GM04504 (cell line): ENCODE measurements around the gene UBE3A.

Experiments used
- DNase-seq: peaks from one replicate; pipeline ENCODE4 v3.0.0-alpha.2; 2012; ENCODE audit warnings: low read depth

Gene UBE3A

DNA sequence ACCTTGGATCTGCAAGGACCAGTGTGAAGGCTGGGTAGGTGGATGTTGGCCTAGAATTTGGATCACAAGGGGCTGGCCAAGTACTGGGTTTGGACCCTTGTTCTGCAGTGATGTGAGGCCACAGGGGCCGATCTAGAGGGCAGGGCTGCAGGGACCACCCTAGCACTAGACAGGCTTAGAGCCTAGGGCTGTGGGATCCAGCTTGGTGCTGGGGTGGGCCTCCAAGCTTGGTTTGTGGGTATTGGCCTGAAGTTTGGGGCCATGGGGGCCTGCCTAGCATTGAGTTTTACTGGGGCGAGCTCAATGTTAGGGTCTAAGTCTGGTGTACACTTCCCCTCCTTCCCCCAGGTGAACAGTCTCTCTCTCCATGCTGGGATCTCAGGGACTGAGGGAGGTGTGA lies 36.5 kb downstream of the UBE3A start:
- no peak for DNase-seq

DNA sequence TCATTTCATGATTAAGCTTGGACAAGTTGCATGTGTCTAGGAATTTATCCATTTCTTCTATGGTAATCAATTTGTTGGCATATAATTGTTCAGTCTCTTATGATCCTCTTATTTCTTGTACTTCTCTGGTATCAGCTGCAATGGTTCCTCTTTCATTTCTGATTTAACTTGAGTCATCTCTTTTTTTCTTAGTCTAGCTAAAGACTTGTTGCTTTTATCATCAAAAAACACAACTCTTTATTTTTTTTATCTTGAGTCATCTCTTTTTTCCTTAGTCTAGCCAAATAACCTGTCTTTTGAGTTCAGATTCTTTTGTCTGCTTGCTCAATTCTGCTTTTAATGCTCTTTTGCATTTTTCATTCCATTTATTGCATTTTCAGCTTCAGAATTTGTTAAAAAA lies 37.3 kb downstream of the UBE3A start:
- no peak for DNase-seq

DNA sequence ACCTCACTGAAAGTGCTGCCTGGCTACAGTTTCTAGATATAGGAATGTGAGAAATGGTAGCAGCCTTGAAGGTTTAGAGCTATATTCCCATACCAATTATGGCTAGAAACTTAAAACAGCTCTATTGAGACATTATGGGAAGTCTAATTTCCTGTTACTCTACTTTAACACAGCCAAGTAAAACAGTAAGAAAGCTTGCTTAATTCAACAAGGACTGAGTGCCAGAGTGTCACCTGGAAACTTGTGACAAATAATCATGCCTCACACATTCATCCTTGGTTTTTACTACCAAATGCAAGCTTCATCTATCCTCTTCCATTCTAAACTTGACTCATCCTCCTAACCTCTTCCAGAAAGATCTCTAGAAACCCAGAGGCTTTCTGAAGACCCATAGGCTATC lies 41.7 kb downstream of the UBE3A start:
- no peak for DNase-seq

DNA sequence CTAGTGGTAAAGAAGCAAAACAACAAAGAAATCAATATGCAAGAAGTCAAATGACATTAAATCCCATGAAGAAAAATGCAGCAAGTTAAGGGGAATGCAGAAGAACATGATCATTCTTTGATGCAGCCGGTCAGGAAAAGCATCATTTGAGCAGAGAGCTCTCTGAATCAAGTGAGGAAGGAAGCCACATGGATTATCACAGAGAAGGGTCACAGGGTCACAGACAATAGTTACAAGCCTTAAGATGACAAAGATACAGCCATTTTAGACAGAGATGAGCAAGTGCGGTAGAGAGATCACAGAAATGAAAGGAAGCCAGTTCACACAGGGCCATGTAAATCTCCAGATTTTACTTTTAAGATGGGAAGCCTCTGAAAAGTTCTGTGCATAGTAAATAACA lies 43.9 kb downstream of the UBE3A start:
- no peak for DNase-seq

DNA sequence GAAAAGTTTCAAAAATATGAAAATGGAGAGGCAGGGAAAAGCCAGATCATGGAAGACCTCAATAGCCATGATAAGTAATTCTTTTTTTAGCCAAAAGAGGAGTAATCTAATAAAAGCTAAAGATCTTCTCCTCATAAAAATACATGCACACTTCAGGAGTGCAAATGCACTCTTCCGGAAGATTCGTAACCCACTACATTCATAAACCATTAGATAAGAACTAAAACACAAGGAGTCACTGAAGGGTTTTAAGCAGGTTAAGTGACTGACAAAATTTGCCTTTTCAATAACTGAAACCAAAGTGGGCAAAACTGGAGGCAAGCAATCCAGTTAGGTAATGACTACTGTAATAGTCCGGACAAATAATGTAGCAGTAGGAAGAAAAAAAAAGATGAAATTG lies 46.0 kb downstream of the UBE3A start:
- no peak for DNase-seq

DNA sequence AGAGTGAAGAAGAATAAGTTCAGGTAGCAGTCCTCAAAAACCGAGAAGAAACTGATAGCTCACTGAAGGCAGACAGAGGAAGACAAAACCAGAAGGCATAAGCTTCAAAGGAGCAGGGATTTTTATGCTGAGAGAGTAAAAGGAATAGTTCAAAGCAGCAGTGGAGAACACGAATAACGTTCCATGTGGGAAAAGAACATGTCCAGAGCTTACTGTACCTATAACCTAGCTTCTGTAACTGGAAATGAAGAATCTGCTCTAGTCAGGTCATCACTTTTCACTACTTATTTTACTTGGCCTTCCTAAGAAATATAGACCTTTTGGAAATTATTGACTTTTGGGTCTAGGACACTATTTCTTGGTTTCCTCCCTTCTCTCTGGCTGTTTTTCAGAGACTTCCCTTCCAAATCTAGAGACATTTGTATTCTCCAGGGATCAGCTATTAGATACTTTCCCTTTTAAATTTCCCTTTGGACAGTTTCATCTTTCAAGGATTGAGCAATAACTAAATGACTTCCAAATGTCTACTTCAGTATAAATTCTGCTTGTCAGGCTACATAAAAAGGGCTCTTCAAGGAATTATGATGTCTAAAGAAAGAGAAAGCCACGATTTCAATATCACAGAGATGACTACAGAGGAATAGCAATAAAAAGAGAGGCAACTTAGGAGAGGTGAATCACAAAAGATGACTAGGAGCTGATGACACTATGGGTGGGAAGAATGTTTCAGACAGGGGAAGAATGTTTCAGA lies 46.7 kb downstream of the UBE3A start:
- peak; percentile 89 for DNase-seq

DNA sequence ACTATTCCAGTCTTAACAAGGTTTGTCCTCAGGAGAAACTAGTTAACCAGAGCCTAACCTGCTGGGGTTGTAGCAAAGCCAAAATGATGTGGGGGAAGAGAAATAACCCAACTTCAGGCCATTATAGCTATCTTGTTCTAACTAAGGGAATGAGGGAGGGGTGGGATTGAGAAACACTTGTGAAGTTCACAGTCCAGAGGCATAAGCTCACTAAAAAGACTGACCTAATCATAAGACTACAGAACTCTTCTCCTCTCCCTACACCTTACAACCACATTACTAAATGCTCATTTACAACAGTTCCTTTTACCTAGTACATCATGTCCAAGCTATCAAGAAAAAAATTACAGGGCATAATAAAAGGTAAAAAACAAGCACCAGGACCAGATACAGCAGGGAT lies 52.8 kb downstream of the UBE3A start:
- DNase-seq: no peak

DNA sequence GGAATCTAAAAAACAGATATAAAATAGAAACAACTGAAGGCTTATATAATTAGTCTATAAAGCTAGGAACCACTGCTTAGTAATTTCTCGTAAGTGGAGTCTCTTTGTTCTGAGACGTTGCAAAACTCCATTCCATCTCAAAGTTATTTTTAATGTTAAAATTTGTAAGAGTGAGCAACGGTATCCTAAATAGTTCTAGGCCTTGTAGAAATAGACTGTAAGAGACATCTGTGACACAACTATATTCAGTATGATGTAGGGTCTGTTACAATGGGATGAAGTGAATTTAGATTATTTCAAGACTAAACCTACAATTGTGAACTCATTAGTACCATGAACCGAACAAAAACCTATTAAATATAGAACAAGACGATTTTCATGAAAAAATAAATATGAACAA lies 57.2 kb downstream of the UBE3A start:
- no peak for DNase-seq

DNA sequence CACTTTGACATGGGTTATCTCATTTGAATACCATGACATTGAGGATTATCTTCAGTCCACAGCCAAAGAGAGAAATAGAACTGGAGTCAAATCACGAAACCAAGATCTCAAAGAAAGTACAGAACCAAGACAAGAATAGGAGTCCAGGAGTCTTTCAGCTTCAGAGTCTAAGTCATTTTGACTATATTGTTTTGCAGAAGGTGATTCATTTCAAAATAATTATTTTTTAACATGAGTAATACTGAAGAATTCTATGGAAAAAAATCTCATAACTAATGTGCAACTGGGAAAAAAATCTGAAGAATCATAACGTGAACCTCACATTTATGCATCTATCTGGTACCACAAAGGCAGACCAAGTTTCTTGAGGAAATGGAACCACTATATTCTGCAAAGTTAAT lies 60.3 kb downstream of the UBE3A start:
- no peak for DNase-seq

DNA sequence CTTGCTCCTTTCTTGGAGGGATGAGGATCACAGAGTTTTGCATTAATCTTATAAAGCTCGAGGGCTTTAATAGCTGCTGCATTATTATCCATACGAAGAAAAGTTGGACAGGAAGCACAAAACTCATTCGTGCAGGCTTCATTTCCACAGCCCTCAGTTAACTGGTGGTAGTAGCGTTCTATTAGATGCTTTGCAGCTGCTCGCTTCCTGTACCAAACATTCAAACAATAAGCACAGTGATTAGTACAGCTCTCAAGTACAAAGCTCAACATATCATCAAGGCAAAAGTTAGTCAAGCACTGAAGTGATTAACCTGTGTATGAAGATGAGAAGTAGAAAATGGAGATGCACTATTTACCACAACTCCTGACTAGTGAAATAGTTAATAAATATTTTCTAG lies 63.3 kb downstream of the UBE3A start:
- no peak for DNase-seq

DNA sequence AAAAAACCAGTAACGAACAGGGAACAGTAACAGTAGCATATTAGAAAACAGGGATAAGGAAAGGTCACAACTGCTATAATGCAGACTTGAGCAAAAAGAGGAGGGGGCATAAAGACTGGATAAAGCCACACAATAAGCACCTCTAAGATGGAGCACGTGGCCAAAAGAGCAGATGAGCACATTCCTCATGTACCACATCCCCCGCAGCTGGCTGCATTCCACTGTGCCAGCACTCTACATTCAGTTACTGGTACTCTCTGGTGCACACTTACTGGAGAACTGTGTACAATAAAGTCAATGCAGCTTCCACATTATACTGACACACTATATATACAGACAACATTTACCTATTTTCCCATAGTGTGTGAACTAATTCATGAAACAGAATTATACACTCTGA lies 64.7 kb downstream of the UBE3A start:
- DNase-seq: no peak

DNA sequence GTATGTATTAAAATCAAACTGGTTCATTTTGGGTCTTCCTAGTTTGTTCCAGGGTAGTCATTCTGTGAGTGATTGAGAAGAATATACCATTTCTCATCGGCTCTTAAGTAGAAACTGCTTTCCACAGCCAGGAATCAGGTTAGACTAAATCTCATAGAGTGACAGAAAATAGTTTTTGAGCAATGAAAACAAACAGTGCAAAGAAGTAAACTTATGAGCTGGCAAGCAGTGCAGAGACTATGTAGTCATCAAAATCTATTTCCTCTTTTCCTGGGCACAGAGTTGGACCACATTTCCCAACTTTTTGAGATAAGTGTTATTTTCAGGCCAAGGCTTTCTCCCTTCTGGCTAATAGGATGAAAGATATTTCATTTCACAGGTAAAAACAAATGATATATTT lies 66.5 kb downstream of the UBE3A start:
- no peak for DNase-seq

DNA sequence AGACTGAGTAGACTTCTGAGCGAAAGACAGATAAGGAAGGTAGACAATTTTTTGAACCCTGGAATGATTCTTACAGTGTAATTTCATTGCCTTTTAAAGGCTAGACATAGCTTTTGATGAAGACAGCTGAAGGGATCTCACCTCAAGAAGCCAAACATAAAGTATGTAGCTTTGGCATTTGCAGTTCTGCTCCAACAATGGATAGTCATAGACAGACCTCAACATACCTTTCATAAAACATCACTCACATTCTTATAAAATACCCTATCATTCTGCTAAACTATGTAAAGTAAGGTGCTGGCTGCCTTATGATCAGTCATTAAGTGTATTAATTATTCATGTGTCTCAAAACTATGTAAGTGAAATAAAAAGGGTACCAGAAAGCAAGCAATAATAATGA lies 70.0 kb downstream of the UBE3A start:
- DNase-seq: no peak

DNA sequence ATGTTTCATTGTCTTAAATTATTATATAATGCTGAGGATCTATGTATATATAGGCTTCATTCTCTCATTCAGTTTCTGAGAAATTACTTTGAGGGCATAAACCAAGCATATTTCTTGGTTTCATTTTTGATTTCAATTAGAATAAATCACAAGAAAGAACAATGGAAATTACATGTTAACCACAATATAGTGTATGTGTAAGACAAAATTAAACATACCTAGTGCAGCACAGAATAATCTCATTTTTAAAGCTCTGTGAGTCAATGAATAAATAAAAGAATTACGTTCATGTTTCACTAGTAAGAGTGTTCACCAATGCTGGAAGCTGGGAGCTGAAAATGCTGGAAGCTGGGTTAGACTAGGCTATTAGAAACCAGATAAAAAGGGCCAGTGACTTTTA lies 72.8 kb downstream of the UBE3A start:
- no peak for DNase-seq

DNA sequence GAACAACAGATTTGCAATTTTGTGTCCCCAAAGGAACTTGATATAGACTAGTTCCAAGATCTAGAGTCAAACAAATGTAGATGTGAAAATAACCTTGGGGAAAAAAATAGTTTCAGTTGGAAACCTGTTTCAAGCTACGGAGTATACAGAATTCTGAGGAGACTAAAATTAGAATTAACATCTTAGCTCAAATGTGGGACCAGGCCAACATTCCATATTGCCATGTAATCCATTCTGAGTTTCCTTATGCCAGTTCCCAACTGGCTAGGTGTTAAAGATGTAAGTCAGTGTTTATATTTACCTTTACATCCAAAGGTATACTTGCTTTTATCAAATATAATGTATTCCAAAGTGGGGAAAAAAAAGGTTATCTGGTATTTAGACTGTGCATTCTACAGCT lies 76.3 kb downstream of the UBE3A start:
- DNase-seq: no peak

DNA sequence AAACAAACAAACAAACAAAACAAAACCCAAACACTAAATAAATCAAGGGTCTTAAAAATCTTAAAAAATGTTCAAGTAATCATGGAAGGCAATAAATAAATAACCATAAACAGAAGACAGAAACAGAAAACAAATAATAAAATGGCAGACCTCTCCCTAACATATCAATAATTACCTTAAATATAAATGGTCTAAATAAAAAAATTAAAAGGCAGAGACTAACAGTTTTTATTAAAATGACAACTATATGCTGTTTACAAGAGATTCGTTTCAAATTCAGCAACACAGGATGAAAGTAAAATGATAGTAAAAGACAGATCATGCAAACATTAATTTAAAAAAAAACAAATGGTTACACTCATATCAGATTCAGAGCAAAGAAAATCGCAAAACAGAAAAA lies 91.1 kb downstream of the UBE3A start:
- no peak for DNase-seq

DNA sequence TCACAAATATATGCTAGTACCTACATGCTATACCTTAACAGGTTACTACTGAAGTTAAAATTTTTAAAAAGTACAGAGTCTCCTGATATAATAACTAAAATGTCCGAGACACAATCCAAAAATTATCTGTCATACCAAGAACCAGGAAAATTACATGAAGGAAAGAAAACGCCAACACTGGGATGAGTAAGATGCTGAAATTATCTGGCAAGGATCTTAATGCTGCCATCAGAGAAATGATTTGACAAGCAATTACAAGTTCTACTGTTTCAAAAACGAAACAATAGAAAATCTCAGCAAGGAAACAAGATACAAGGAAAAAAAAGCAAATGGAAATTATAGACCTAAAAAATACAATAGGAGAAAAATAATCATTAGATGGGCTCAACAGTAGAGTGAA lies 92.5 kb downstream of the UBE3A start:
- no peak for DNase-seq

DNA sequence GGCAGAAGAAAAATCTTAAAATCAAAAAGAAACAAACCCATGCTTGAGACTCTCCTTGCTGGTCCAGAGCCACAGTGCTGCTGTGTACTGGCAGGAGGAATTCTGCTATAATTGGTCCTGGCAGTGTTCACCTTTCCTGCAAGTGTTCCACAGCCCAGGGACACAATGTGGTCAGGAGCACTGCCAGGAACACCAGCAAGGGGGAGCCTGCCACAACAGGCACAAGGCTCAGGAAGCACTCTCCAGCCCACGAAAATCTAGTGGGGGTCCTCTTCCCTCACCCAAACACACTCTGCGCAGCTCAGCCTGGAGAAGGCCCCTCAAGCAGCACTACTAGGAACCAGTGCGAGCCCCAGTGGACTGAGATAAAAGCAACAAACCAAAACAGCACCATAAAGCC lies 92.9 kb downstream of the UBE3A start:
- DNase-seq: peak; percentile 10

DNA sequence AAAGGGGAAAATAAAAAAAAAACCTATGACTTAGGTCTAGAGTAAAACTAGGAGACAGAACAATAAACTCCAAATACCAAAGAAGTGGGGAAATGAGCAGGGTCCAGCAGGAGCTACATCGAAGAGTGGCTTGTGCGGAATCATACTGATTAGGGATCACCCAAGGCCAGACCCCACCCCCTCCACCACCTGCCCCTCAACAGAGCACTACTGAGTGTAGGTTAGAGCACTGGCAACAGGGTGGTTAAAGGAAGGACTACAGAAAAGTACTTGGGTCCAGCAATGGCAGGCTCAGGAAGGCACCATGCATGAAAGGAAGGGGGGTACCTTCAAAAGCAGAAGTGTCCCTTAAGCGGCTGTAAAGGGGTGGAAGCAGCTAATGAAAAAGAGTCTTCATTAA lies 96.2 kb downstream of the UBE3A start:
- DNase-seq: no peak

DNA sequence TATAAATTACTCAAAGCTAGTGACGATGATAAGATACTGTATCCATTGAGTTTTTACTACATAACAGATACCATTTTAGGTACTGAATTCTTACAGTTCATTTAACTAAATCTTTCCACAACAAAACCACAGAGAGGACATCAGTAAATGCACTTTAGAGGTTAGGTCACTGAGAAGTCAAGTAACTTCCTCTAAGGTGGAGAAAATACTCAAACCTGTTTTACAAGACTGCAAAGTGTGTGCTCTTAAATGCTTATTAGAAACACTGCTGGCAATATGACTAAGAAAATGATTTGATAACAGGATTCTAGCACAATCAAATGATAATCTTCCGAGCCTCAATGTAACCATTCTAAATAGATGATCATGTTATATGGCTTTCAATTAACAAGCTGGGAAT lies 99.4 kb downstream of the UBE3A start:
- no peak for DNase-seq

DNA sequence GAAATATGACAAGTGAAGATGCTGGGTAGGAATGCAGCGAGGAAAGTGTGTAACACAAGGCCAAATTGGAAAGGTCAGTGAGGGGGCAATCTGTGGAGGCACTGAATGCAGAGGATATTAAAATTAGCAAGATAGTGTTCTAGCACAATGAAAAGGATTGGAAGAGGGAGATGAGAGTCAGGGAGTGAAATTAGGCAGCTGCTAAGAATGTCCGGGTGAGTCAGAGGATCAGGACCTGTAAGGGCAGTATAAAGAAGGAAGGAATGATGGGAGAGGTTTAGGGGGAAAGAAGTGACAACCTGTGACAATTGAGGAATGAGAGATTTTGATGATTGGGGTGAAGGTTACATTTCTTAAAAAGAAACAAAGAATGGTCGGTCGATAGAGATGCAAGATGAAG lies 103.5 kb downstream of the UBE3A start:
- no peak for DNase-seq

DNA sequence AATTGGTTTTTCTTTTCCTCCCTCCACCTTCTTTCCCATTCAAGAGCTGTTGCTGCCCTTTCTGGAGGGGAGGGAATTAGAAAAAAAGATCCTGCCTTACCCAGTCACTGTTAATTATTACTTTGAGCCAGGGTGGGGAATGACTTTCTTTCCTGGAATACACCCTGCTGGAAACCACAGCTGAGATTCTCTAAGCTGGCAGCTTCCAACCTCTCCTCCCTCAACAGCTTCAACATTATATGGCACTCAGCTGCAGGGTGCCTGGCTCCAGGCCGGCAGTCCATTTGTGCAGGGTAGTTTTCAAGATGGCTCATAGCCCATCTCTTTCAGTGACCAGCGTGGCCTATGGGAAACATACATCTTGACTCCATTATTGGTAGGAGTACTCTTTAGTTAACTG lies 105.8 kb downstream of the UBE3A start:
- DNase-seq: no peak

DNA sequence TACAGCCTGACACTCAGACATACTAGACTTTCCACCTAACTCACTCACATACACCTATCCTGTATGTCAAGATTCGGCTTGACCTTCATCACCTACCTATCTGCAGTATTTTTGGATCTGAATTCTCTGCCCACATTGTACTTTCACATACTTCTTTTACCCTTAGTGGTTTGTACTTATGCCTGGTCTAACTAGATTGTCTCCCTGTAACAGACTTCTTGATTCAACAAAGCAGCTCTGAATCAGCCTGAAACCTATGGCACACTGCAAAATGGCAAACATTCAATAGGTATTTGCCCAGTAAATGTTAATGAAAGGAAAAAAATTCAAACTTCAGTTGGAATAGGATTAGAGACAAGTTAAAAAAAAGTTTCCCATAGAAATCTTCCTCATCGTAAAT lies 106.5 kb downstream of the UBE3A start:
- no peak for DNase-seq

DNA sequence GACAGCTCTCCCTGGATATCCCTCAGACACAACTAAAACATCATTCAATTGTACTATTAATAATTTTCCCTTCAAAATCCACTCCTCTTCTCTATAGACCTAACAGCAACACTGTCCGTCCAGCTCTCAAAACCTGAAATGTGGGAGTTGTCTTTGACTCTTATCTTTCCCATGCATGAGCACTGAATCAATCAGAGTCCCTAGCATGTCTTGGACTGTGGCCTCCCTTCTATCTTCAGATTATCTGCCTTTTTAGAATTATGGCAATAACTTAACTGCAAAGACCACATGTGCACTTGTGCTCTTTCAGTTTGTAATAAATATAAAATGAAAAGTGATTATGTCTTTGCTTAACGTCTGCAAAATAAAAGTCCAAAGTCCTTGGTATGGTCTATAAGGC lies 107.0 kb downstream of the UBE3A start:
- no peak for DNase-seq

DNA sequence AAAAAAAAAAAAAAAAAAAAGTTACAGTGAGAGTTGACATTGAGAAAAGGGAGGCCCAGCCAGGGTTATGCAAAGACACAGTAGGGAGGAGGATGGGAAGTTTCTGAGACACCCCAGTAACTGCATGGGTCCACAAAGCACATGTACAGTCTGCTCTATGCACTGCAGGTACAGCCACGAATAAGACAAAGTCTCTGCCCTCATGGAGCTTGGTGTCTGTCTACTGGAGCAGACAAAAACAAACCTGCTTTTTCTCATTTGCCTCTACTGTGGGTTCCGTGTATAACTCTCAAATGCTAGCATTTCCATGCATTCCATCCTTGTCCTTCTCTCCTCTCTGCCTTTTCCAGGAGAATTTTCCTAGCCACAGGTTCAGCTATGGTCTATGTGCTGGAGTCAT lies 107.4 kb downstream of the UBE3A start:
- no peak for DNase-seq
